Chondrocyte (in vitro differentiated cells): Measurements from ENCODE around the gene HOXB5. TPM values are rescaled to one million over a fixed set of nuclear protein-coding genes. Genes with fewer than 3 reads are reported as not detected.

Experiments
- DNase-seq: peaks from one replicate; pipeline ENCODE4 v3.0.0; 2021; ENCODE audit warnings: mixed read lengths, low spot score
- H3K27ac Mint-ChIP-seq: one replicate; pipeline ENCODE4 v1.8.0; 2021; ENCODE audit warnings: mild to moderate bottlenecking, moderate library complexity, mixed read lengths; ENCODE audit not compliant: unreplicated experiment
- H3K27me3 Mint-ChIP-seq: 2 replicates; pipeline ENCODE4 v1.8.0; 2021; ENCODE audit warnings: low read depth, mixed read lengths
- H3K36me3 Mint-ChIP-seq: 2 replicates; pipeline ENCODE4 v1.8.0; 2021; ENCODE audit warnings: low read depth, mixed read lengths
- H3K4me1 Mint-ChIP-seq: 2 replicates; pipeline ENCODE4 v1.8.0; 2021; ENCODE audit warnings: low read depth, mild to moderate bottlenecking, mixed read lengths
- H3K4me3 Mint-ChIP-seq: one replicate; pipeline ENCODE4 v1.8.0; 2021; ENCODE audit warnings: mild to moderate bottlenecking, moderate library complexity, mixed read lengths; ENCODE audit not compliant: unreplicated experiment
- H3K9me3 Mint-ChIP-seq: 2 replicates; pipeline ENCODE4 v1.8.0; 2021; ENCODE audit warnings: low read depth, mixed read lengths
- CTCF ChIP-seq: fragments of 200-600 bp; sonication (generic); IDR thresholded peaks from 2 replicates; pipeline ENCODE4 v1.5.0; 2021; ENCODE audit warnings: antibody characterized with exemption, mild to moderate bottlenecking, moderate library complexity
- total RNA-seq: library from RNA; stranded (reverse); gene quantifications from 3 replicates; pipeline ENCODE4 v1.2.1, GENCODE V29; 2021

HOXB5 gene
- total RNA-seq, 1 donor from 2014 or later, result not detected

- H3K27ac Mint-ChIP-seq, result no peak overlapping the region
- H3K36me3 Mint-ChIP-seq, result no peaks in the 10 kb centered on the region
- no peak overlapping the region for H3K4me3 Mint-ChIP-seq
- H3K9me3 Mint-ChIP-seq, result no peaks in the 10 kb centered on the region
- no peak for DNase-seq
- peaks cover 78% of the 10 kb centered on the region for H3K27me3 Mint-ChIP-seq
- TF ChIP-seq CTCF, result no peak
- peaks cover under 1% of the 10 kb centered on the region for H3K4me1 Mint-ChIP-seq
Observed at GRCh38 chr17:48549281-48549630, 44.3 kb downstream of the HOXB5 start.

- TF ChIP-seq CTCF, result no peak
- Mint-ChIP-seq H3K27ac (no peak overlapping the region), H3K36me3 (peaks cover 2% of the 10 kb centered on the region), H3K4me1 (peaks cover 3% of the 10 kb centered on the region), H3K4me3 (no peak overlapping the region), H3K27me3 (peaks cover 77% of the 10 kb centered on the region), H3K9me3 (no peaks in the 10 kb centered on the region)
- DNase-seq, result no peak
Observed at GRCh38 chr17:48548523-48549280, 44.9 kb downstream of the HOXB5 start.

GRCh38 chr17:48547808-48548522, 45.6 kb downstream of the HOXB5 start:
- H3K36me3 Mint-ChIP-seq, result peaks cover 2% of the 10 kb centered on the region
- TF ChIP-seq CTCF, result no peak
- H3K9me3 Mint-ChIP-seq, result no peaks in the 10 kb centered on the region
- peaks cover 3% of the 10 kb centered on the region for H3K4me1 Mint-ChIP-seq
- H3K4me3 Mint-ChIP-seq, result no peak overlapping the region
- H3K27ac Mint-ChIP-seq, result no peak overlapping the region
- peaks cover 73% of the 10 kb centered on the region for H3K27me3 Mint-ChIP-seq
- DNase-seq, result no peak

- Mint-ChIP-seq H3K27me3 (peaks cover 75% of the 10 kb centered on the region), H3K4me1 (peaks cover 6% of the 10 kb centered on the region), H3K4me3 (no peak overlapping the region), H3K9me3 (no peaks in the 10 kb centered on the region), H3K36me3 (peaks cover 4% of the 10 kb centered on the region), H3K27ac (no peak overlapping the region)
- TF ChIP-seq CTCF, result no peak
- DNase-seq, result no peak
Observed at GRCh38 chr17:48546924-48547807, 46.4 kb downstream of the HOXB5 start.
